ENCODE measurements around the gene HCAR2.
"Not testable (repeated sequence)": the region's sequence is repeated elsewhere in the genome, so short reads cannot be mapped to it uniquely, and the experiment has no call there.

The HCAR2 gene

DNA sequence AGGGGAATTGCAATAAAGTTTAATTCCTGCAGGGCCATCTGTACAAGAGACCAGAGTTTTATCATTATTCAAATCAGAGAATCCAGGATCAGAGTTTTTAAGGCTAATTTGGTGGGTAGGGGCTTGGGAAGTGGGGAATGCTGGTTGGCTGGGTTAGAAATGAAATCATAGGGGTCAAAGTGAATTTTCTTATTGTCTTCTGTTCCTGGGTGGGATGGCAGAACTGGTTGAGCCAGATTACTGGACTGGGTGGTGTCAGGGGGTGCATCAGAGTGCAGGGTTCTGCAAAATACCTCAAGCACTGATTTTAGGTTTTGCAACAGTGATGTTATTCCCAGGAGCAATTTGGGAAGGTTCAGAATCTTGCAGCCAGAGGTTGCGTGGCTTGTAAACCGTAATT lies 6.2 kb downstream of the HCAR2 start:
- not testable (repeated sequence) for DNase-seq (ENCODE audit: insufficient read length); FAIRE-seq

GRCh38 chr12:122691566-122691965 lies 11.6 kb downstream of the HCAR2 start:
- TF ChIP-seq POLR2AphosphoS5 (IDR thresholded peaks at IDR 0.05; ENCODE audit: low read depth, low read length) (no peak), POLR2A (IDR thresholded peaks at IDR 0.05; ENCODE audit: low read depth, low read length) (no peak), TAF1 (IDR thresholded peaks at IDR 0.05; ENCODE audit: borderline replicate concordance, low read depth, low read length) (no peak)
- DNase-seq (ENCODE audit: insufficient read length) (no peak), FAIRE-seq (no peak)

GRCh38 chr12:122688291-122688690 lies 14.9 kb downstream of the HCAR2 start:
- no peak for TF ChIP-seq POLR2A (IDR thresholded peaks at IDR 0.05; ENCODE audit: low read depth, low read length)
- TF ChIP-seq TAF1 (IDR thresholded peaks at IDR 0.05; ENCODE audit: borderline replicate concordance, low read depth, low read length), result no peak
- no peak for TF ChIP-seq POLR2AphosphoS5 (IDR thresholded peaks at IDR 0.05; ENCODE audit: low read depth, low read length)
- FAIRE-seq (no peak), DNase-seq (ENCODE audit: insufficient read length) (no peak)

- TF ChIP-seq POLR2A (IDR thresholded peaks at IDR 0.05; ENCODE audit: low read depth, low read length) (no peak), TAF1 (IDR thresholded peaks at IDR 0.05; ENCODE audit: borderline replicate concordance, low read depth, low read length) (no peak), POLR2AphosphoS5 (IDR thresholded peaks at IDR 0.05; ENCODE audit: low read depth, low read length) (no peak)
- no peak for DNase-seq (ENCODE audit: insufficient read length)
- no peak for FAIRE-seq
These were observed 16.1 kb downstream of the HCAR2 start for GRCh38 chr12:122687086-122687485.

DNA sequence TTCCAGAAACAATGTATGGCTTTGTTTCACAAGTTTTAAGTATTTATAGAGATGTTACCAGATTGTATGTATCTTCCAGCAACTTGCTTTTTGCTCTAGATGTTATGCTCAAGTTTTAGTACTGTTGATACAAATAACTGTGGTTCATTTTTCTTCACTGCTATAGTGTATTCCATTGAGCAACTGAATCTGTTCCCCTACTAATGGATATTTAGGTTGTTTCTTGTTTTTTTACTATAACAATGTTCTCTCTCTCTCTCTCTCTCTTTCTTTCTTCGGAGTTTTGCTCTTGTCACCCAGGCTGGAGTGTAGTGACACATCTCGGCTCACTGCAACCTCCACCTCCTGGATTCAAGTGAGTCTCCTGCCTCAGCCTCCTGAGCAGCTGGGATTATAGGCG lies 16.6 kb downstream of the HCAR2 start:
- TF ChIP-seq POLR2A (IDR thresholded peaks at IDR 0.05; ENCODE audit: low read depth, low read length) (no peak), POLR2AphosphoS5 (IDR thresholded peaks at IDR 0.05; ENCODE audit: low read depth, low read length) (no peak)
- FAIRE-seq, result no peak
- DNase-seq (ENCODE audit: insufficient read length), result no peak

- TF ChIP-seq POLR2AphosphoS5 (IDR thresholded peaks at IDR 0.05; ENCODE audit: low read depth, low read length), result no peak
- TF ChIP-seq TAF1 (IDR thresholded peaks at IDR 0.05; ENCODE audit: borderline replicate concordance, low read depth, low read length), result no peak
- TF ChIP-seq POLR2A (IDR thresholded peaks at IDR 0.05; ENCODE audit: low read depth, low read length), result no peak
- FAIRE-seq (no peak), DNase-seq (ENCODE audit: insufficient read length) (no peak)
These were observed 18.8 kb downstream of the HCAR2 start for GRCh38 chr12:122684297-122684813.

GRCh38 chr12:122681814-122682213 lies 21.3 kb downstream of the HCAR2 start:
- DNase-seq (ENCODE audit: insufficient read length), result no peak
- FAIRE-seq, result no peak
- TF ChIP-seq POLR2AphosphoS5 (IDR thresholded peaks at IDR 0.05; ENCODE audit: low read depth, low read length), result no peak
- no peak for TF ChIP-seq POLR2A (IDR thresholded peaks at IDR 0.05; ENCODE audit: low read depth, low read length)
- TF ChIP-seq TAF1 (IDR thresholded peaks at IDR 0.05; ENCODE audit: borderline replicate concordance, low read depth, low read length), result no peak

- FAIRE-seq; DNase-seq (ENCODE audit: insufficient read length): not testable (repeated sequence)
These were observed 22.2 kb downstream of the HCAR2 start for GRCh38 chr12:122680989-122681388.

DNA sequence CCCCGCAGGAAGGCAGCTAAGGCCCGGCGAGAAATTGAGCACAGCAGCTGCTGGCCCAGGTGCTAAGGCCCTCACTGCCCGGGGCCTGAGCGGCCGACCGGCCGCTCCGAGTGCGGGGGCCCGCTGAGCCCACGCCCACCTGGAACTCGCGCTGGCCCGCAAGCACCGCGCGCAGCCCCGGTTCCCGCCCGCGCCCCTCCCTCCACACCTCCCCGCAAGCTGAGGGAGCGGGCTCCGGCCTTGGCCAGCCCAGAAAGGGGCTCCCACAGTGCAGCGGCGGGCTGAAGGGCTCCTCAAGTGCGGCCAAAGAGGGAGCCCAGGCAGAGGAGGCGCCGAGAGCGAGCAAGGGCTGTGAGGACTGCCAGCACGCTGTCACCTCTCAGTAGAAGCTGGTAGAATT lies 26.4 kb downstream of the HCAR2 start:
- not testable (repeated sequence) for DNase-seq (ENCODE audit: insufficient read length); FAIRE-seq

DNA sequence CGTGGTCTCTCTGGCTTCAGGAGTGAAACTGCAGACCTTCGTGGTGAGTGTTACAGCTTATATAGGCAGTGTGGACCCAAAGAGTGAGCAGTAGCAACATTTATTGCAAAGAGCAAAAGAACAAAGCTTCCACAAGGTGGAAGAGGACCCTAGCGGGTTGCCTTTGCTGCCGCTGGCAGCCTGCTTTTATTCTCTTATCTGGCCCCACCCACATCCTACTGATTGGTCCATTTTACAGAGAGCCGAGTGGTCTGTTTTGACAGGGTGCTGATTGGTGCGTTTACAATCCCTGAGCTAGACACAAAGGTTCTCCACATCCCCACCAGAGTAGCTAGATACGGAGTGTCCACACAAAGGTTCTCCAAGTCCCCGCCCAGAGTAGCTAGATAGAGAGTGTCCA lies 27.1 kb downstream of the HCAR2 start:
- not testable (repeated sequence) for DNase-seq (ENCODE audit: insufficient read length); FAIRE-seq

DNA sequence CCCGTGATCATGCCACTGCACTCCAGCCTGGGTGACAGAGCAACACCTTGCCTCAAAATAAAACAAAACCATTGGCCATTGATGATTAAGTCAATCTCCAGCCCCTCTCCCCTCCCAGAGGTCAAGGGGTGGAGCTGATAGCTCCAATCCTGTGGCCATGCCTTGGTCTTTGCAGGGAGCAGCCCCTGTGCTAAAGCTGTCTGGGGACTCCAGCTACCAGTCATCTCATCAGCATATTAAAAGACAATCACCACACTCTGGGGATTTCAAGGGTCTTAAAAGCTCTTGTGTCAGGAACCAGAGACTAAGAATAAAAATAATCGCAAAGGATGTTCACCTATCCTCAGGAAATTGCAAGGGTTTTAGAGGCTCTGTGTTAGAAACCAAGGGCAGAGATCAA lies 30.6 kb downstream of the HCAR2 start:
- FAIRE-seq, result no peak
- TF ChIP-seq POLR2AphosphoS5 (IDR thresholded peaks at IDR 0.05; ENCODE audit: low read depth, low read length) (no peak), POLR2A (IDR thresholded peaks at IDR 0.05; ENCODE audit: low read depth, low read length) (no peak), TAF1 (IDR thresholded peaks at IDR 0.05; ENCODE audit: borderline replicate concordance, low read depth, low read length) (no peak)
- no peak for DNase-seq (ENCODE audit: insufficient read length)

- TF ChIP-seq POLR2AphosphoS5 (IDR thresholded peaks at IDR 0.05; ENCODE audit: low read depth, low read length) (no peak), POLR2A (IDR thresholded peaks at IDR 0.05; ENCODE audit: low read depth, low read length) (no peak), TAF1 (IDR thresholded peaks at IDR 0.05; ENCODE audit: borderline replicate concordance, low read depth, low read length) (no peak)
- FAIRE-seq (no peak), DNase-seq (ENCODE audit: insufficient read length) (no peak)
These were observed 33.6 kb downstream of the HCAR2 start for GRCh38 chr12:122669397-122670070.

GRCh38 chr12:122668268-122668667 lies 34.9 kb downstream of the HCAR2 start:
- DNase-seq (ENCODE audit: insufficient read length), result no peak
- no peak for FAIRE-seq
- TF ChIP-seq POLR2AphosphoS5 (IDR thresholded peaks at IDR 0.05; ENCODE audit: low read depth, low read length) (no peak), TAF1 (IDR thresholded peaks at IDR 0.05; ENCODE audit: borderline replicate concordance, low read depth, low read length) (no peak), POLR2A (IDR thresholded peaks at IDR 0.05; ENCODE audit: low read depth, low read length) (no peak)

All from GM12892 (cell line).